IPS DF 4.7 (cell line): ENCODE measurements around the gene RORB.
"Not testable (repeated sequence)": the region's sequence is repeated elsewhere in the genome, so short reads cannot be mapped to it uniquely, and the experiment has no call there.

Source experiments
- DNase-seq: peaks from one replicate; pipeline ENCODE4 v3.0.0-alpha.2; 2013; ENCODE audit warnings: low spot score; ENCODE audit errors: extremely low read depth

The RORB gene

DNA sequence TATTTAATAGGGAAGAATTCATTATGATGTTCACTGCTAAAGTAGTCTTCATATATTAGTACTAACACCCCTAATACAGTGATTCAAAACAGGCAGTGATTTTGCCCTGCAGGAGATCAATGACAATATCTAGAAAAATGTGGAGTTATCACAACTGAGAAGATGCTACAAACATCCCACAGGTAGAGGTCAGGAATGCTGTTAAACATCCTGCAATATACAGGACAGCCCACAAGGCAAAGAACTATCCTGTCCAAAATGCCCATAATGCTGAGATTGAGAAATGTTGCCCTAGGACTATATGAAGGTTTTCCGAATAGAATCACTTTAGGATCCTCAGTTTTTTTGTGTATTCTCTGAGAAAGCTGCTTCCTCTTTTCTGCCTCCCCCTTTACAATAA, 15.3 kb downstream of the RORB start:
- DNase-seq: no peak

GRCh38 chr9:74513221-74513620, 16.1 kb downstream of the RORB start:
- DNase-seq: no peak

GRCh38 chr9:74517188-74517587, 20.1 kb downstream of the RORB start:
- no peak for DNase-seq

DNA sequence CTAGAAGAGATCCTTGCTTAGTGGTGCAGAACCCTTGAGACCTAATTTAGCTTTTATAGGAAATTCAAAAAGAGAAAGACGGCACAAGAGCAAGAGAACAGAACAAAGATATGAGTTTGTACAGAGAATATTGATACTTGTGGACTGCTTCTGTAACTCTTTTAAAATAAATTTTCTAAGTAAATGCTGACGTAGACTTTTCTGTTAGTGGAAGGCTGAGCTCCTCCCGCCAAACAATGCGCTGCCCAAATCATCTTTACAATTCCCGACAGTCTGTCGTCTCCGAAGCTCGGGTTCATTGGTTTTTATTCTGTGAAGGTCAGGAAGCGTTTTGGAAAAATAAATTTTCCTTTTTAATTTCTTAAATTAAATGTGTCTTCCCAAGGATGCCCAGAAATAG, 22.3 kb downstream of the RORB start:
- no peak for DNase-seq

DNA sequence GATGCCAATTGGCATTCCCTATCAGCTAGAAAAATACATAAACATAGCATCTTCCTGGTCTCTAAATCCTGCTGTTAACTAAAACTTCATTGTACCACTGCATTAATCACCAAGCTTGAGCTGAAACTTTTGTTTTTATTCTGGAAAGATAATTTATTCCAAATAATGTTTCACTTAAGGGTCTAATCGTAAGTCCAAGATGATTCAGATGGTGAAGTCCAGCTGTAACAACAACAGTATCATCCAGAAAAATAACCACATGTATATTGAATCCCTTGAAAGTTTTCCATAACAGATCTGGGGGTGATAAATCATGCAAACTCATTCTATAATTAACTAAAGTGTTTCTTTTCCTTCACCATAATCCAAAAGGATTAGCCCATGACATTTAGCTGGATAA, 23.9 kb downstream of the RORB start:
- no peak for DNase-seq

DNA sequence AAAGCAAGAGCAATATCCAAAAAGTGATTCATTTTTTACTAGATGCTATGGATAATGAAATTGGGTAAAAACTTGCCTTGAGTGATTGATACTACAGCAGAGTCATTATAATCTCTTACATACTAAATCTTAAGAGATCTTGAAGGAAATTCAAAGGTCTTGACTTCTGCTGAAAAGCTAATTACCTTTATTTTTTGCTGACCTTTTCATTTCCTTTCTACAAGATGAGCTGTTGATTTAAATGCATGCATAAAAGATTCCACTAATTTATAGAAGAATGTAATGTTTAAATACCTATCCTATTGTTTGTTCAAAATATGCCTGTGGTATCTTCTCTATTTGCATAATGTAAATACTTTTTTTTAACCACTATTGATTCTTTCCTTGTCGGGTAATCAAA, 27.2 kb downstream of the RORB start:
- no peak for DNase-seq

GRCh38 chr9:74526215-74526614, 29.1 kb downstream of the RORB start:
- no peak for DNase-seq

- DNase-seq: no peak
These were observed 30.6 kb downstream of the RORB start for GRCh38 chr9:74527718-74528117.

DNA sequence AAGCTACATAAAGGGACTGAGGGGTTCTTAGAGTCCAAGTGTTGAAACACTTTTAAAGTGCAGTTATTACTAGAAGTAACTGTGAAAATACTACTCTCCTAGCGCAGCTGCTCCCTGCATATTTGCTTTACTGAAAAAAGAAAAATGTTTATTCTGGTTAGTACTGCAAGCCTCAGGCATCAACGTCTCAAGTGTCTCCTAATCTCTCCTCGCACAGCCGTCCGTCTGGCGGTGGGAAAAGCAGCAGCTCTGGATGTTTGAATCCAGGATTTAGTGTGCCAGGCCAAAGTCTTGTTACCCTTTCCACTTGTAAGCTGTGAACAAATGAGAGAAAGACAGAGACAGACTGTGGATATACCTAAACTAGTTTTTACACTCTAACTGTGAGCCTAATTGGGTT, 31.1 kb downstream of the RORB start:
- DNase-seq: no peak

- not testable (repeated sequence) for DNase-seq
These were observed 33.3 kb downstream of the RORB start for GRCh38 chr9:74530458-74530857.

GRCh38 chr9:74533253-74533652, 36.1 kb downstream of the RORB start:
- DNase-seq: no peak

DNA sequence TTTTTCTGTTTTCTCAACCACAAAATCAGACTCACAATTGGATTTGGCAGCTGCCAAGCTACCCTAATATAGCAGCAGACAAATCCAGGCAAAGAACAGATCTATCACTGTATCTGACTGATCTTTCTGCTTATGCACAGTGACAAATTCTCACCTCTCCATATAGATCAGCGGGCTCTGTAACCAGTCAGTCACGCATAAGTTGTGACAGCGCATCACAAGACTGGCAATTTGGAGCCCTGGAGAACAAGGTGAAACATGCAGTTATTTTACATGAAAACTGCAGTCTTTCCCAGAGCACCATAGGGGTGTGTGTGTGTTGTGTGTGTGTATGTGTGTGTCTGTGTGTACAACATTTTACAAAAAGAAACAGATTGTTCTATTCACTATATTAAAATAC, 37.7 kb downstream of the RORB start:
- no peak for DNase-seq

DNA sequence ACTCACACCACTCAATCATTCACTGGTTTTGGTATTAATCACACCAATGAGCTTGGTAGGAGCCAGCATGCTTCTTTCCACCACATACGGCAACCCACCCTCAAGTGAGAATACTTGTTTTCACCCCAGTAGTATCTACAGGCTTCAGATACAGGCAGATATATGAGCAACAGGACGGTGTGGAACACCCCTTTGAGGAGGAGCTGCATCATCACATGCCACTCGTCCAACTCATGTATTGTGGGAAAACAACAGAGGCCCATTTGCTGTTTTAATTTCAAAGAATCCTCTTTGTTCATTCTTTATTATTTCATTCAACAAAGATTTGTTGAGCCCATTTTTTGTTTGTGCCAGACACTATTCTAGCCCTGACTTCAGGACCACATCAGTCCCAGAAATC, 46.0 kb downstream of the RORB start:
- DNase-seq: no peak

DNA sequence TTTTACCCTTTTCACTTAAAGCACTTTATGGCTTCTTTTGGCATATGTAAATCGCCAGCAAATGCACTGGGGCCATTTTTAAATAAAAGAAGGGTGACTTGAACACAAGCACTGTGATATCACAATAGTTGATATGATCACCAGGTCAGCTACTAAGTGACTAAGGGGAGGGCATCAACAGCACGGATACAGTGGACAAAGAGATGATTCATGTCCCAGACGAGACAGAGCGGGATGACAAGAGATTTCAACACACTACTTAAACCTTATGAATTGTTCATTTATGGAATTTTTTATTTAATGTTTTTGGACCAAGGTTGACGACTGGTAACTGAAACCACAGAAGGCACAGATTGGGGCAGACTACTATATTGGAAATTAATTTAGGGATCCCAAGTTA, 54.1 kb downstream of the RORB start:
- DNase-seq: no peak

DNA sequence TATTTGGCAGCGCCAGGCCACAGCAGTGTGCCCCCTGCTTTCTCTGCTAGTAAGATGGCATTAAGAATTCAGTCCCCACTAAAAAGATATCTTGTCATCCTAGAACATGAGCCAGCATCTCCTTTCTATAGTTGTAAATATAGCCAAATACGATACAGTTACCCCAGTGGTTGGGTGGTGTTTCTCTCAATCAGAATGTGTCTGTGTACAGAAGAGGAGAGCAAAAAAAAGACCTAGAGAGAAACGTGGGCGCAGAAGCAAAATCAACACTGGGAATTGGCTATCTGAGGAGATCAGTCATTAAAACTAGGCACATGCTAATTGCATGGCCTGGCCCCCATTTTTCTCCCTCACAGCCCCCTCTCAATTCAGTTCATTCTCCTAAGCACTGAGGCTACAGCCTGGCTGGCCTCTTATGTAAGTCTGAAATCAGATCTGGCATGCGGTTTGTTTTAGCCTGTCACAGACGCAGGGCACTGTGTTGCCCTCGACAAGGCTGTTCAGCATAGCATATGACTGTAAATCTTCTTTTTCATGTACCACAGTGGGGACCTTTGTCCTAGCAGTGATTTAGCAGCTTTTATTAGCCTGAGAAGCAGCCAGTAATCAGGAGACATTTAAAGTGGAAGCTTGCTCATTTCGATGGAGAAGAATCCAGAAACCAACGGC, 57.8 kb downstream of the RORB start:
- no peak for DNase-seq

DNA sequence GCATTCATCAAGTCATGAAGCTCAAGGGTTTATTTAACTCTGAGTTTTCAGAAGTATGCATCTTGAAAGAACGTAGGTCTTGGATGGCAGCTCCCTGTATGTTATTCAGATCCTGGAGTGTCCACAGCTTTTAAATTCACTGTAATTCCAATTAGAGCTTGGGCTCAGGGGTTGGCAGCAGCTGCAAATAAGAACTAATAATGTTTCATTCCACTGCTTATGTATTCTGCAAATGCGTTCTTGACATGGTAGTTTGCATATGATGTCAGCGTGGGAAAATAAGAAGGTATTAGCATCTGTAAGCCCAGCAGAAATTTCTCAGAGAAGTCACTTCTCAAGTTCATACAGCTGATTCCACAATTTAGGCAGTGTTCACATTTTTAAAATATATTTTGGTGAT, 58.4 kb downstream of the RORB start:
- DNase-seq: no peak

DNA sequence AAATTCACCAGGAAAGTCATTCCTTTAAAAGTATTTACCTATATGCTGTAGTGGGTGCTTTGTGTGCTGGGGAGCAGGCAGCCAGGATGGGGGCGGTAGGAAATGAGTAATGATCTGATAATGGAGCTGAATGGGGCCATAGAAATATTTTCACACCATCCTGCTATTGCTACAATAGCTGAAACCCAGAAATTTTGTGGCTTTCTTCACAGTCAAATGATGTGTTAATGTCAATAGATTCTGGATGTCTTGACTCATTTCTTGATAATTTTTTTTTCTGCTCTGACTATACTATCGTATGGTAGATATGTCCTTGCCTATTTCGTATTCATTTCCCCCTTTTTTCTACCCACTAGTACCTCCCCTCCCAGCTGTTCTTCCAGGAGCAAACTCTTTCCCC, 59.5 kb downstream of the RORB start:
- DNase-seq: no peak

DNA sequence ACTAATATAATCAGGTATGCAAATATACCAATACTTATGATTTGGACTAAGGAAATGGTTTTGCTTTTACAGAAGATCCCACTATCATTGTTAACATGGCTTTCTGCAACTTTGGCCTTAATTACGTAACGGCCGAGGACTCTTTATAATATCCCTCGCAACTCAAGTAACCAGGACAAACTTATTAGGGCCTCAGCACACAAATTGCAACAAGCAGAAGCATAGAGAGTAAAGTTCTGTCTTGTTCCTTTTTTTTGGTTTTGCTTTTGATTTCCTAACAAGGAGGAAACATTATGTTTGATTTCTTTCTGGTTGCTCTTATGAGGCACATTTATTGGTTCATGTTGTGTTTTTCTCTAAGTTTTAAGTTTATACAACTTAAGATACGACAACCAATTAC, 60.4 kb downstream of the RORB start:
- DNase-seq: no peak

DNA sequence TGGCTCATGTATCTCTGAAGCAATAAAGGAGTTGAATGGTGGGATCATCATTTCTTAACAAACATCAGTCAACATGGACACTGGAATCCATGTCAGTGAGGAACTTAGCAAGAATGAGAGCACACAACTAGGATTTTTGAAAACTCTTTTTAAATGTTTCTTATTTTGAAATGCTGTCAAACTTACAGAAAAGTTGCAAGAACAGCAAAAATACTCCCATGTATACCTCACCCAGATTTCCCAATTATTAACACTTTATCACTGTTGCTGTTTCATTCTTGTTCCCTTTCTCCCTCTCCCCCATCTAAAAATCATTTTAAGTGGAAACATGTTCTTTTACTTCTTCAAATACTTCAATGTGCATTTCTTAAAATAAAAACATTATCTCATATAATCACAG, 65.5 kb downstream of the RORB start:
- DNase-seq: no peak

GRCh38 chr9:74570879-74571512, 73.9 kb downstream of the RORB start:
- no peak for DNase-seq

DNA sequence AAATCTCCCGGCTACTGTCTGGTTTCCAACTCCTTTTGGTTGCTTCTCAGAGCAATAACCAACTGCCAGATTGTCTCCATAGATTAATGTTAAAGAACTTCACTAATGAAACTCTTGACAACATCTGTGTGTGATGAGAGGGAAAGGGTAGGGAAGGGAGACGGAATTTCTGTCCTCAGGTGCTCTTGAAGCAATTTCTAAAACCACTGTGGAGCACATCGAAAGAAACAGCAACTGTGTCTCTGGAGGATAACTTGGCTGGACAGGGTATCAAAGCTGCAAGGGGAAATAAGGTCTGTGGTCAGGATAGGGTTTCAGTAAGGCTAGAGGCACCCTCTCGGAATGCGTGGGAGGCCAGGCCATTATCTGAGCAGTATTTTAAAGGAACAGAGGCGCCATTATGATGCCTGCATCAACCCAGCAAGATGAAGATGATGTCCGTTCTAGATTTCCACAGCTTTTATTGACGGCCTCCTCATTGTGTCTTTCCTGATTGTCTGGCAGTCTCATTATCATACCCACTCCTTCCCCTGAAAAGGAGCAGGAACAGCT, 76.6 kb downstream of the RORB start:
- DNase-seq: no peak

- no peak for DNase-seq
These were observed 79.0 kb downstream of the RORB start for GRCh38 chr9:74576176-74576575.

GRCh38 chr9:74577956-74578355, 80.8 kb downstream of the RORB start:
- DNase-seq: no peak
